ENCODE results near the gene RPS6KL1.

RPS6KL1 gene

GRCh38 chr14:74956280-74957072, 33.4 kb upstream of the RPS6KL1 start:
- no peak overlapping the region for H3K4me3 ChIP-seq (ENCODE audit: low read depth, low read length)
- in situ Hi-C loops (cut with HindIII; ENCODE audit: low sequenced_read_pairs), result no loop called here
- TF ChIP-seq CTCF (IDR thresholded peaks at IDR 0.05; ENCODE audit: low read depth, low read length, missing control alignments), result no peak
- no peak for DNase-seq (ENCODE audit: low read depth)

GRCh38 chr14:74956027-74956279, 32.9 kb upstream of the RPS6KL1 start:
- in situ Hi-C loops (cut with HindIII; ENCODE audit: low sequenced_read_pairs), result no loop called here
- no peak for DNase-seq (ENCODE audit: low read depth)
- H3K4me3 ChIP-seq (ENCODE audit: low read depth, low read length), result no peak overlapping the region
- no peak for TF ChIP-seq CTCF (IDR thresholded peaks at IDR 0.05; ENCODE audit: low read depth, low read length, missing control alignments)

- no peak for TF ChIP-seq CTCF (IDR thresholded peaks at IDR 0.05; ENCODE audit: low read depth, low read length, missing control alignments)
- in situ Hi-C loops (cut with HindIII; ENCODE audit: low sequenced_read_pairs), result no loop called here
- peak within 1 kb of the TSS; percentile 51 for H3K4me3 ChIP-seq (ENCODE audit: low read depth, low read length)
- DNase-seq (ENCODE audit: low read depth), result no peak
These were observed 32.4 kb upstream of the RPS6KL1 start, which contains the start of gene PGF for GRCh38 chr14:74955229-74956026. Gene PGF, minus strand, starts transcription at chr14:74955597. Its CDS starts 355 bp downstream, at chr14:74955242.

- no peak for TF ChIP-seq CTCF (IDR thresholded peaks at IDR 0.05; ENCODE audit: low read depth, low read length, missing control alignments)
- in situ Hi-C loops (cut with HindIII; ENCODE audit: low sequenced_read_pairs), result no loop called here
- H3K4me3 ChIP-seq (ENCODE audit: low read depth, low read length), result peak overlapping the region; percentile 51
- no peak for DNase-seq (ENCODE audit: low read depth)
These were observed 31.8 kb upstream of the RPS6KL1 start for GRCh38 chr14:74954947-74955228.

GRCh38 chr14:74954232-74954946, 31.3 kb upstream of the RPS6KL1 start:
- no peak for TF ChIP-seq CTCF (IDR thresholded peaks at IDR 0.05; ENCODE audit: low read depth, low read length, missing control alignments)
- H3K4me3 ChIP-seq (ENCODE audit: low read depth, low read length), result peak overlapping the region; percentile 51
- in situ Hi-C loops (cut with HindIII; ENCODE audit: low sequenced_read_pairs), result no loop called here
- DNase-seq (ENCODE audit: low read depth), result no peak

- H3K4me3 ChIP-seq (ENCODE audit: low read depth, low read length), result peak overlapping the region; percentile 51
- no peak for TF ChIP-seq CTCF (IDR thresholded peaks at IDR 0.05; ENCODE audit: low read depth, low read length, missing control alignments)
- DNase-seq (ENCODE audit: low read depth), result no peak
- in situ Hi-C loops (cut with HindIII; ENCODE audit: low sequenced_read_pairs), result no loop called here
These were observed 30.6 kb upstream of the RPS6KL1 start for GRCh38 chr14:74953686-74954085.

Data from astrocyte of the cerebellum (primary cell).